Measurements from ENCODE around the gene MOB1A.

Gene MOB1A

DNA sequence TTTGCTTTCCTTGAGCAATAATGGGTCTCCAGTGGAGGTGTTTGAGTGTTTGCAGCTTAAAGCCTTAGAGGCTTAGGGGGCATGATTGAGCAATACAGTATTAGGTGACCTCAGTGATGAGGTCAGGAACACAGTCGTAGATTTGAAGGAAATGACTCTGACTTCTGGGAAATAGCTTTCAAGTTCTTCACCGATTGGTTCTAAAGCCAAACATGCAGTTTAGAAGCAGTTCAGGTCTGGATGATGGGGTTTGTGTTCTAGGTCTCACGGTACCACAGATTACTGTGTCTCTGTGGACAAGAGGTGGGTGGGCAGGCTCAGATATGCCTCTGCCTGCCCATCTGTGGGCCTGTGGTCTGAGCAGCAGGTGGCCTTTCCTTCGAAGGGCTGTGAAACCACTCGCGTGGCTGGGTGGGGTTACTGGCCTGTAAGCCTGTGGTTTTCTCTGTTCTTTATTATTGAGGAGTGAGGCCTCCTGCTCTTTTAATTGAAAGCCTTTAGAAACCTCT is 27.6 kb upstream of the MOB1A start:
- TF ChIP-seq ZNF274 (IDR thresholded peaks at IDR 0.05; ENCODE audit: low read depth, low read length) = no peak
- H3K4me3 ChIP-seq (ENCODE audit: low read length) = no peak overlapping the region

GRCh38 chr2:74205596-74205995 is 26.9 kb upstream of the MOB1A start:
- no peak for TF ChIP-seq ZNF274 (IDR thresholded peaks at IDR 0.05; ENCODE audit: low read depth, low read length)
- H3K4me3 ChIP-seq (ENCODE audit: low read length) = peak overlapping the region; percentile 24; the same call in 1 of the 2 replicates

DNA sequence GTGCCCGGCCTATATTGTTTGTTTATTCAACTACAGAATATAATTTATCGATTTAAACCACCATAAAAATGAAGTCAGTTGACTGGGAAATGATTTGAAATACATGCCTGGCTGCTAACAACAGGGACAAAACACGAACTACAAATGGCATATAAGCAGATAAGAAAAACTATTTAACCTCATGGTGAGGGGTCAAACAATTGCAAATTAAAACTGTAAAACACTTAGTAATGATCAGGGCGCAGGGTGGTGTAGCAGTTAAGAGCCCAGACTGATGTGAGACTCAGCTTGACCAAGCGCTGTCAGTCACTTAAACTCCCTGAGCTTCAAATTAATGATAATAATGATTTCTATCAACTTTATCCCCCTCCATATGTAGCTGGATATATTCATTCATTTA is 26.4 kb upstream of the MOB1A start:
- no peak for TF ChIP-seq ZNF274 (IDR thresholded peaks at IDR 0.05; ENCODE audit: low read depth, low read length)
- H3K4me3 ChIP-seq (ENCODE audit: low read length) = peak overlapping the region; percentile 24; the same call in 1 of the 2 replicates

DNA sequence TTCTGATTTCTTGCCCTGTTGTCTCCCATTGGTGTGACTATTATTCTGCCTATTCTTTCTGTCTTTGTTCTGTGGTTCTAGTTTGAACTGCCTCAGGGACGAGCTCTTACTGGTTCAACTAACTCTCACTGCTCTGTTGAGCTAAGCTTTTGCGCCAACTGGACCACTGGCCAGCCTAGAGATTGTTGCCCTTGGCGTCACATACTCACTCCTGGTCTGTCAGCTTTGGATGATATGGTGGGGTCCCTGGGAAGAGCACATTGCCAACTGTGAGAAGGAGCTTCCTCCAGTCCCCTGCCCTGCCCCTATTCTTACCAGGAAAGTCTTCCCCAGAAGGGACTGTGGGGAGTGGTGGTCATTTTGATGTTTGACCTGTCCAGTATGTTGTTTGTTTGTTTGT is 25.8 kb upstream of the MOB1A start:
- no peak overlapping the region for H3K4me3 ChIP-seq (ENCODE audit: low read length)
- no peak for TF ChIP-seq ZNF274 (IDR thresholded peaks at IDR 0.05; ENCODE audit: low read depth, low read length)

GRCh38 chr2:74201596-74201995 is 22.9 kb upstream of the MOB1A start:
- H3K4me3 ChIP-seq (ENCODE audit: low read length) = no peak overlapping the region
- no peak for TF ChIP-seq ZNF274 (IDR thresholded peaks at IDR 0.05; ENCODE audit: low read depth, low read length)

GRCh38 chr2:74201196-74201595 is 22.5 kb upstream of the MOB1A start:
- TF ChIP-seq ZNF274 (IDR thresholded peaks at IDR 0.05; ENCODE audit: low read depth, low read length) = no peak
- H3K4me3 ChIP-seq (ENCODE audit: low read length) = 0 out of 2 replicates have a peak overlapping the region, but pooled peaks have one; percentile 4

DNA sequence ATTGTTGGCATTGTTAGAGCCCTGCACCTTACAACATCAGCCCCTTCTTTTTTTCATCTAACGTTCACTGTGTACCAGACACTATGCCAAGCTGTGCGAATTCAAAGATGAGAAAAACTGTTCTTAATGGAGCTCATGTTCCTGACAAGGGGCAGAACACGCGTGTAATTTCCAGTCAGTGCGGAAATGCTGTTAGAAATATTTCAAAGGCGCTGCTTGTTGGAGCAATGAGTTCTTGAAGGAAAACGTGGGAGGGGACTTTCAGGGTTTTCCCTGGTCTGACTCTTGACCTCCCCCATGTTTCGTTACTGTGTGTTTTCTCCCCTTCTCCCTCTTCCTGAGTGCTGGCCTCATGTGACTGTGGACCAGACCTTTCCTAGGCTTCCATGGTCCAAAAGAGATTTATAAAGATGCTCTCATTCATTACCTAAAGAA is 21.2 kb upstream of the MOB1A start:
- peak overlapping the region; percentile 75 for H3K4me3 ChIP-seq (ENCODE audit: low read length)
- TF ChIP-seq ZNF274 (IDR thresholded peaks at IDR 0.05; ENCODE audit: low read depth, low read length) = no peak

- no peak for TF ChIP-seq ZNF274 (IDR thresholded peaks at IDR 0.05; ENCODE audit: low read depth, low read length)
- H3K4me3 ChIP-seq (ENCODE audit: low read length) = peak overlapping the region; percentile 75
These were observed 20.6 kb upstream of the MOB1A start for GRCh38 chr2:74199275-74199701.

- H3K4me3 ChIP-seq (ENCODE audit: low read length) = peak within 1 kb of the TSS; percentile 75
- no peak for TF ChIP-seq ZNF274 (IDR thresholded peaks at IDR 0.05; ENCODE audit: low read depth, low read length)
These were observed 20.0 kb upstream of the MOB1A start, which contains the start of gene MTHFD2 for GRCh38 chr2:74198461-74199274. Gene MTHFD2, plus strand, starts transcription at chr2:74198615. Its CDS starts 27 bp downstream, at chr2:74198642.

DNA sequence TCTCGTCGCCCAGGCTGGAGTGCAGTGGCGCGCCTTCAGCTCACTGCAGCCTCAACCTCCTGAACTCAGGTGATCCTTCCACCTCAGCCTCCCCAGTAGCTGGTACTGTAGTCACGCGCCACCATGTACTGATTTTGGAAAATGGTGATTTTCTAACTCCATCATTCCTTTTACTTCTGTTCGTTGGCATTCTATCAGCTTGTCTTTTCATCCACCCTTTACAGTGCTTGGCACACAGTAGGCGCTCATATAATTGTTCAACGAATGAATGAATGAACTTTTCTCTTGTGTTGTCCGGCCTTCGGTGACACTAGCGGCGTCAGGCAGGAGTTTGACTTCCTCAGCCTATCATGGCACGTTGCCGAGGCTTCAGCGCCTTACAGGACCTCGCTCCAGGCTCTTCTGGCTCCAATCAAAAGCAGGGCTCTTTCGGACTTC is 19.4 kb upstream of the MOB1A start:
- H3K4me3 ChIP-seq (ENCODE audit: low read length) = peak overlapping the region; percentile 48; the same call in 1 of the 2 replicates

GRCh38 chr2:74197049-74197448 is 18.4 kb upstream of the MOB1A start:
- TF ChIP-seq ZNF274 (IDR thresholded peaks at IDR 0.05; ENCODE audit: low read depth, low read length) = no peak

More for the DNA sequence above, 19.4 kb upstream of the MOB1A start:
- TF ChIP-seq ZNF274 (IDR thresholded peaks at IDR 0.05; ENCODE audit: low read depth, low read length) = no peak

DNA sequence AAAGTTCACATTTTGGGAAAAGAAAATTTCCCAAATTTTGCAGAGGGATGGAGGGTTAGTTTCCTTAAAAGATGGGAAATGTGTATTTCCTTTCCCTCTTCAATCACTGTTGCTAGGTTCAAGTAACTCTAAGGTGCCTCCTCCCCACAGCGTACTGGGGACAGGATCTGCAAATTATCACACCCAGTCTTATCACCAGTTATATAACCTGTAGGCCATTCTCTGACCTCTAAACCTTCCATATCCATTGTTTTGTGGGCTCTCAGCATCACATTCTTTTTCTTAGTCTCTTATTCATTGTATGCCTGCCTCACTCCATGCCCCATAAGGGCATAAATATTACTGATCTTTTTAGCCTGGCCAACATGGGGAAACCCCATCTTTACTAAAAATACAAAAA is 16.1 kb upstream of the MOB1A start:
- no peak for TF ChIP-seq ZNF274 (IDR thresholded peaks at IDR 0.05; ENCODE audit: low read depth, low read length)
- no peak overlapping the region for H3K4me3 ChIP-seq (ENCODE audit: low read length)

More at GRCh38 chr2:74197049-74197448, 18.4 kb upstream of the MOB1A start:
- no peak overlapping the region for H3K4me3 ChIP-seq (ENCODE audit: low read length)

DNA sequence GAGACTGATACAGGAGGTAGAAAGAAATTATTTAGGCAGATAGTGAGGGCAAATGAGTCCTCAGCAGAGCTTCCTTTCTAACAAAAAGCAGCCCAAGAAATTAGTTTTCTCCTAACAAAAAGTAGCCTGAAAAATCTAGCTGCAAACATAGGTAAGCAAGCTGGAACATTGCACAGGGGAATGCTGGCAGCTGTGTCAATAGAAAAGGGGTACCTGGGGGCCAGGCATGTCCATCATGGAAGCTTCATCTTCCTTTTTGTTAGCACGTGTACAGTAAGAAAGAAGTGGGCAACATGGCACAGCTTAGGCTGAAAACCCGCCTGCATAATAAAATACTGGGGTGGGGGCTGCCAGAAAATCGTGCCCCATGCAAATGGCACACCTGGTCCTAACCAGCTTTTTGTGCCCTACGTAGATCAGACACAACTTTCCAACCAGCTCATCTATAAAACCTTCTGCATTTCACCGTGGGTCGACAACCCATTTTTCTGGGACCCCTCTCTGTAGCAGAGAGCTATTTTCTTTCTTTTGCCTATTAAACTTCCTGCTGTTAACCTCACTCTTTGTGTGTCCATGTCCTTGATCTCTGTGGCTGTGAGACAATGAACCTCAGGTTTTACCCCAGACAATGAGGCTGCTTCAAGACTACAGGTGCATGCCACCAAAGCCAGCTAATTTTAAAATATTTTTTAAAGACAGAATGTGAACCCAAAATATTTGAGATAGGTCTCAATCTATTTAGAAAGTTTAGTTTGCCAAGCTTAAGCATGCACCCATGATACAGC is 13.1 kb upstream of the MOB1A start:
- no peak overlapping the region for H3K4me3 ChIP-seq (ENCODE audit: low read length)
- TF ChIP-seq ZNF274 (IDR thresholded peaks at IDR 0.05; ENCODE audit: low read depth, low read length) = no peak

GRCh38 chr2:74188696-74189095 is 10.0 kb upstream of the MOB1A start:
- H3K4me3 ChIP-seq (ENCODE audit: low read length) = no peak overlapping the region
- no peak for TF ChIP-seq ZNF274 (IDR thresholded peaks at IDR 0.05; ENCODE audit: low read depth, low read length)
